Naive thymus-derived CD8-positive, alpha-beta T cell (primary cell): Measurements from ENCODE around the gene MYO7A. TPM values are rescaled to one million over a fixed set of nuclear protein-coding genes. Genes with fewer than 3 reads are reported as not detected.
A peak's percentile ranks its signal among the peaks of the same experiment; 100 is the strongest.

ENCODE experiments used
- ATAC-seq, 2 donors: fragments of 150-1000 bp; cut with Tn5 transposase in 1 of 2; sonication (Bioruptor Pico), chemical (Tn5 transposase) in 1 of 2; 1 replicate in 1 of 2; 2 replicates in 1 of 2; pipeline ENCODE4 v1.10.0; 2021; ENCODE audit warnings: mild to moderate bottlenecking in 2 of 2, moderate library complexity in 2 of 2
- POLR2A ChIA-PET: fragments of 350-600 bp; sonication (Branson Sonifier 250); formaldehyde crosslinking; loops from one replicate; lab custom pipeline; 2021; ENCODE audit warnings: antibody characterized with exemption; lab: Charles Lee
- DNase-seq, 10 donors: peaks; one replicate each; pipeline versions ENCODE4 v3.0.0 to v3.0.0-alpha.2; 2020 to 2022
- H3K27ac Mint-ChIP-seq, 10 donors: one replicate each; pipeline ENCODE4 v1.8.0; 2020 to 2022; ENCODE audit warnings: mild to moderate bottlenecking in 10 of 10, mixed read lengths in 10 of 10, moderate library complexity in 4 of 10, inconsistent platforms in 1 of 10
- H3K27me3 Mint-ChIP-seq, 5 donors: one replicate each; pipeline ENCODE4 v1.8.0; 2021 to 2022; ENCODE audit warnings: mixed read lengths in 5 of 5
- H3K36me3 Mint-ChIP-seq, 3 donors: one replicate each; pipeline ENCODE4 v1.8.0; 2020 to 2022; ENCODE audit warnings: mixed read lengths in 3 of 3, mild to moderate bottlenecking in 2 of 3, inconsistent platforms in 1 of 3
- H3K4me1 Mint-ChIP-seq, 4 donors: one replicate each; pipeline ENCODE4 v1.8.0; 2021 to 2022; ENCODE audit warnings: mixed read lengths in 4 of 4
- H3K4me3 Mint-ChIP-seq, 10 donors: one replicate each; pipeline ENCODE4 v1.8.0; 2020 to 2022; ENCODE audit warnings: mild to moderate bottlenecking in 10 of 10, mixed read lengths in 10 of 10, moderate library complexity in 6 of 10, inconsistent platforms in 1 of 10
- H3K9me3 Mint-ChIP-seq, 9 donors: one replicate each; pipeline ENCODE4 v1.8.0; 2020 to 2022; ENCODE audit warnings: mixed read lengths in 9 of 9, mild to moderate bottlenecking in 3 of 9, inconsistent platforms in 1 of 9, moderate library complexity in 1 of 9
- polyA plus RNA-seq, 3 donors: library from polyadenylated mRNA; unstranded; fragments of 300-500 nt; fragmentation: Illumina TruSeq; gene quantifications; one replicate each; pipeline ENCODE4 v1.2.3, GENCODE V29; 2021
- total RNA-seq, 8 experiments: library from RNA in 2 of 8; stranded (reverse) in 2 of 8; gene quantifications; one replicate each; pipeline ENCODE4 v1.2.3 and lab custom pipeline; 2021 to 2026

The MYO7A gene
- total and polyA plus RNA-seq, 5 experiments from 2014 or later = 0.18 to 0.30 TPM; not detected in 3

DNA sequence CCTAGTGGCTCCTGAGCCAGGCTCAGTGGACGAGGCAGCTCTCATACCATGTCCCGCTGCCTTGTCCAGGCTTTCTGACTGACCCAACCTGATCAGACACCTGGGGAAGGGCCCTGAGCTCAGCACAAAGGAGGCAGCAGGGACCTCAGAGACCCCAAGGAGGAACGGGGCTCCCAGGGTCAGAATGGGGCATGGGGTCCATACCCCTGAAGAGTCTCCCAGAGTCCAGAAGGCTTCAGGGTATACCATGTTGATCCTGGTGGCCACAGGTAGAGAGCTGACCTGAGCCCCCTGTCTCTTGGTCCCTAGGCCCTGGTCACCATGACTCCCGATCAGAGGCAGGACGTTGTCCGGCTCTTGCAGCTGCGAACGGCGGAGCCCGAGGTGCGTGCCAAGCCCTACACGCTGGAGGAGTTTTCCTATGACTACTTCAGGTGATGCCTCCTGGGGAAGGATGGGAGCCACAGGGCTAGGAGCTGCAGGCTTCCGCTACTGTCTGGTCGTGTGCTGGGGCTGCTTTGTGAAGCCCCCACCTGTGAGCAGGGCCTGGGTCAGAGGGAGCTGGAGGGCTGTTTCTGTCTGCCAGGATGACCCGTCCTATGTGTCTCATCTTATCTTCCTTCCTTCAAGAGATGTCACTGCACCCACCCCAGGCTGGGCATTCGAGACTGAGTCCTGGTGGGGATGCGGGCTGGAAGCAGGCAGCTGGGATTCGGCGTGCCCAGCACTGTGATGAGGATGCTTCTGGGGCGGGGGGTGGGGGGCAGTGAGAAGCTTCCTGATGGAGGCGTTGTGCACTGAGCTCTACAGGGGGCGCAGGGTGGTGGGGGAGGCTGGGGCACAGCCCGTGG lies 74.2 kb downstream of the MYO7A start:
- DNase-seq (peak in 1 of 10 donors; percentile 61), ATAC-seq (no peak)
- H3K4me1 Mint-ChIP-seq = peaks cover 0 to 4% (median 0%) of the 10 kb centered on the region in 4 donors
- H3K36me3 Mint-ChIP-seq = no peaks in the 10 kb centered on the region
- no peaks in the 10 kb centered on the region for H3K9me3 Mint-ChIP-seq
- no peaks in the 10 kb centered on the region for H3K27me3 Mint-ChIP-seq
- no peak overlapping the region for H3K27ac Mint-ChIP-seq
- POLR2A ChIA-PET = no interaction called here
- H3K4me3 Mint-ChIP-seq = no peak overlapping the region

DNA sequence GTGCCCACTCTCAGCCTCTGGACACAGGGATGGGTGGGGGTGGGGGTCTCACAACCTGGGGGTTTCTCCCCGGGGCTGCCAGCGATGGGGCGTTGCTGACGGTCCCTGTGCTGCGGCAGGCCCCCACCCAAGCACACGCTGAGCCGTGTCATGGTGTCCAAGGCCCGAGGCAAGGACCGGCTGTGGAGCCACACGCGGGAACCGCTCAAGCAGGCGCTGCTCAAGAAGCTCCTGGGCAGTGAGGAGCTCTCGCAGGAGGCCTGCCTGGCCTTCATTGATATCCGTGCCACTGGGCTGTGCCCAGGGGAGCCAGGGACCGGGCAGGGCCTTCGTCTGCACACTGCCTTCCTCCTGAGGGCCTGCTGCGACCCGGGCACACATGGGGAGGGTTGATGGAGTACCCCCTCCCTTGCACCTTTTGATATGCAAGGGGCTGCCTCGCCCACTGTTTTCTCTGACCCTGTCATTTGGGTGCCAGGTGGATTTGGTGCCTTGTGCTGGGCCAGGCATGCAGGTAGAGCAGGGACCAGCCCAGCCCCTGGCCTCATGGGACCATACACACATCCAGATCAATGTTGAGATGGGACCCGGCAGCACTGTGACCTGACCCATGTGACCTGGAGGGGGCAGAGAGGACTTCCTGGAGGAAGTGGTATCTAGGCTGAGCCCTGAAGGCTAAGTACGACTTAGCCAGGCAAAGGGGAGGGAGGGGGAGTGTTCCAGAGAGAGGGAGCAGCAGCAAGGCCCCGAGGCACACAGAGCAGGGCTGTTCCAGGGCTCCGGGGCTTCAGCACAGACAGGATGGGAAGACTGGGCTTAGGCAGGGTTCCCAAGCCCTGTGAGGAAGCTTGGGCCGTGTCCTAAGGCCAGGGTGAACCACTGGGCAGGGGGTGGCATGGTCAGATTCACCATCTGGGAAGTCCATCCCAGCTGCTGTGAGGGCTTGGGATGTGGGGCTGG lies 75.2 kb downstream of the MYO7A start:
- POLR2A ChIA-PET = no interaction called here
- Mint-ChIP-seq H3K27ac (peak overlapping the region in 1 of 10 donors; percentile 21), H3K4me1 (peaks cover 0 to 4% (median 0%) of the 10 kb centered on the region in 4 donors), H3K4me3 (no peak overlapping the region), H3K27me3 (no peaks in the 10 kb centered on the region), H3K36me3 (no peaks in the 10 kb centered on the region), H3K9me3 (no peaks in the 10 kb centered on the region)
- DNase-seq = peak in 1 of 10 donors; percentile 52
- no peak for ATAC-seq

DNA sequence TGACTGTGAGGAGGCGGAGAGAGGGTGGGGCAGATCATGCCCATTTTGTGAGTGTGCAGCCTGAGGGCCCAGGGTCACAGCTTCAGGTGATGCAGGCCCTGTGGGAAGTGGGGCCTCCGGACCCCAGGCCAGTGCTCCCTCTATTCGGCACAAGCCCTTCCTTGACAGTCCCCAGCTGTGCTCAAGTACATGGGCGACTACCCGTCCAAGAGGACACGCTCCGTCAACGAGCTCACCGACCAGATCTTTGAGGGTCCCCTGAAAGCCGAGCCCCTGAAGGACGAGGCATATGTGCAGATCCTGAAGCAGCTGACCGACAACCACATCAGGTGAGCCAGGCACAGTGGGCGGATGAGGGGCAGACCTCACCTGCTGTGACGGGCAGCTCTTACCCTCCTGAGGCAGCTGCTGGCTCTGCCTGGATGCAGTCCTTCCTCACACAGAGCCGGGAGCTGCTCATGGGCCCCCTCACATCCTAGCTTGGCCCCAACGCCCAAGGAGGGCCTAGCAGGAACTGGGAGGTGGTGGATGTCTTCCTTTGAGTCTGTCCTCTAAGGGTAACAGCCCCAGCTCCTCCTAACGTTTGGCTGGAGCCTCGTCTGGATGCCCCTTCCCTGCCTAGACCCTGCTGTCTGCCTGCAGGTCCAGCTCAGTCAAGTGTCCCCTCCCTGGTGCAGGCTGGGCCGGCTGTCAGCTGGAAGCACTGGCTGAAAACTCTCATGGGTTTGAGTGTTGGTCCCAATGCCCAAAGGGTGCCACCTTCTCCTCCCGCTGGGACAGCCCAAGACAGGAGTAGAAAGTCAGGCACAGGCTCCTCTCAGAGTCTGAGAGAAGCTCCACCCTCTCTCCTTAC lies 76.1 kb downstream of the MYO7A start:
- no peaks in the 10 kb centered on the region for H3K36me3 Mint-ChIP-seq
- H3K27me3 Mint-ChIP-seq = no peaks in the 10 kb centered on the region
- peak overlapping the region in 1 of 10 donors; percentile 21 for H3K27ac Mint-ChIP-seq
- H3K9me3 Mint-ChIP-seq = no peaks in the 10 kb centered on the region
- ATAC-seq (no peak), DNase-seq (peak in 1 of 10 donors; percentile 54)
- H3K4me3 Mint-ChIP-seq = no peak overlapping the region
- POLR2A ChIA-PET = no interaction called here
- H3K4me1 Mint-ChIP-seq = peaks cover 0 to 2% (median 0%) of the 10 kb centered on the region in 4 donors

DNA sequence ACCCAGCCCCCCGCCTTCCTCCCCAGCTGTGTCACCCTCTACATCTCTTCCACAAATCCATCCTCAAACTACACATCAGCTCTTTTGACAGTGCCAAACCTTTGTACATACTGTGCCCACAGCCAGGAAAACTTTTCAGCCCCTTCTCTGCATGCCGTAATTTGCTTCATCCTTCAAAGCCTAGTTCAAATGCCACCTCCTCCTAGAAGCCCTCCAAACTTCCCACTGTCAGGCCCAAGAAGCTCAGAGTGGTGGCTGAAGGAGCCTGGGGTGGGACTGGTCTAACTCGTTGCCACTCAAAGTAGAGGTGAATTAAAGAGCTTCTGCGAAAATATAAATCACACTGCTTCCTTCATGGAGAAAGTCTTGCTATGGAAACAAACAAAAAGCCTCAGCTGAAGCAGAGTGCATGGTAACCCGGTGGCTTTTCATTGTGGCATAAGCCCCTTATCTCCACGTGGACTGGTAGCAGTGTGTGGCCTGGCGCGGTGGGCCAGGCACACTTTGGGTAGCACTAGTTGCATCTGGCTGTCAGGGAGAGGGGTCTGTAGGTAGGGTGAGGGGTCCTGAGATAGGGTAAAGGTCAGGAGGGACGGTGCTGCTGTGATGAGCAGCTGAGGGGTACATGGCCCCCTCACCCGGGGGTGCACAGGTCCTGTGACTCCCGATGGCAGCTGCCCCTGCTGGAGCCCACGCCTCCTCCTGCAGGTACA lies 76.9 kb downstream of the MYO7A start:
- Mint-ChIP-seq H3K36me3 (no peaks in the 10 kb centered on the region), H3K27ac (no peak overlapping the region), H3K9me3 (no peaks in the 10 kb centered on the region), H3K4me3 (no peak overlapping the region), H3K27me3 (no peaks in the 10 kb centered on the region), H3K4me1 (peaks cover 0 to 2% (median 0%) of the 10 kb centered on the region in 4 donors)
- POLR2A ChIA-PET = no interaction called here
- ATAC-seq = no peak
- DNase-seq = peak in 1 of 10 donors; percentile 13

DNA sequence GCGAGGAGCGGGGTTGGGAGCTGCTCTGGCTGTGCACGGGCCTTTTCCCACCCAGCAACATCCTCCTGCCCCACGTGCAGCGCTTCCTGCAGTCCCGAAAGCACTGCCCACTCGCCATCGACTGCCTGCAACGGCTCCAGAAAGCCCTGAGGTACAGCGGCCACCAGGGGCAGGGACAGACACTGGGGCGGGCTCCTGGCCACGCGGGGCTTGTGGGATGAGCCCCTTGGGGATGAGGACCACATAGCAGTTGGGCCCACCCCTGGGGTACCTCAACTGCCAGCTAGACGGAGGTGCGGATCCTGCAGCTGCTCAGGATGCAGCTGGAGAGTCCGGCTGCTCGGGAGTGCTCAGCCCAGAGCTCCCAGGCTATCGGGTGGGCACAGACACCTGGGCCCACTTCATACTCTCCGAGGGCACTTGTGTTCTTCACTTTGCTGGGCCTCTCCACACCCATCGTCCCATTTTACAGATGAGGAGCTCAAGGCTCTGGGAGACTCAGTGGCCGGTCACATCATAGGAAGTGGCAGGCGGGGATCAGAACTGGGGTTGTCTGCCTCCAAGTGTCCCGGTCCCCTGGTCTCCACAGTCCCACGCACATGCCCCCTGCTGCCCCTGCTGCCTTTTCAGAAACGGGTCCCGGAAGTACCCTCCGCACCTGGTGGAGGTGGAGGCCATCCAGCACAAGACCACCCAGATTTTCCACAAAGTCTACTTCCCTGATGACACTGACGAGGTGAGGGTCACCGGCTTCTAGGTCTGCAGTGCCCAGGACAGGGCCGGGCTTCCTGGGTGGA lies 77.6 kb downstream of the MYO7A start:
- H3K4me1 Mint-ChIP-seq = peaks cover 0 to 2% (median 0%) of the 10 kb centered on the region in 4 donors
- H3K36me3 Mint-ChIP-seq = no peaks in the 10 kb centered on the region
- H3K9me3 Mint-ChIP-seq = no peaks in the 10 kb centered on the region
- no peaks in the 10 kb centered on the region for H3K27me3 Mint-ChIP-seq
- peak in 1 of 10 donors; percentile 53 for DNase-seq
- H3K27ac Mint-ChIP-seq = no peak overlapping the region
- POLR2A ChIA-PET = no interaction called here
- ATAC-seq = no peak
- no peak overlapping the region for H3K4me3 Mint-ChIP-seq

DNA sequence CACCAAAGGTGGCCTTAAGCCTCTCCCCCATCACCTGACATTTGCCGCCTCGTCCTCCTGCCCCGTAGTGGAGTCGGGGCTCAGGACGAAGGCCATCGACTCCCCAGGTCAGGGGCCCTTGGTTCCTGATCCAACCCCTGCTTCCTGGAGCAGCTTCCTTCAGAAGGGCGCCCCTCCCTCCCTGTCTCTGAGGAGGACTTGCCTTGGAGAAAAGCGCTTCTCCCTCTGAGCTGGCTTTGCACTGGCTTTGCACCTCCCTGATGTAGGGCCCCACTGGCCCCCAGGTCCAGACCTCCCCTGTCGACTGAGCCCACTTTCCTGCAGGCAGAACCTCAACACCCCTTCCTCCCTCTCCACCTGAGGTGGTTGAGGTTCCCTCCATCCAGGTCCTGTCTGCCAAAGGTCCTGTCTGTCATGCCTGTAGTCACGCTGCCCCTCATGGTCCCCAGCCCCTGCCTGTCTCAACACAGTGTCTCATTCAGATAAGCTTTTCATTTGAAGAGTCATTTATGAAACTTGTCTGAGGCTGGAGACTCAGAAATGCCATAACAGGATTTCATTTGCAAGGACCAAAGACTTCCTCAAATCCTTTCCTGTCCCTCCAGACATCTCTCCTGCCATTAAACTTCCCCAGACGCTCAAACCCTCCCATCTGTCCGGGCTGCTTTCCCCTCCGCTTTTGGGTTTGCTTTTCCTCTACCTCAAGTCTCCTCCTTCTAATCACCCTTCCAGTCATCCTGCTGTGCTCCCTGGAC lies 78.4 kb downstream of the MYO7A start:
- Mint-ChIP-seq H3K36me3 (no peaks in the 10 kb centered on the region), H3K4me3 (no peak overlapping the region), H3K27ac (no peak overlapping the region), H3K9me3 (no peaks in the 10 kb centered on the region), H3K4me1 (peaks cover 0 to 2% (median 0%) of the 10 kb centered on the region in 4 donors), H3K27me3 (no peaks in the 10 kb centered on the region)
- ATAC-seq (no peak), DNase-seq (peak in 1 of 10 donors; percentile 50)
- POLR2A ChIA-PET = no interaction called here

DNA sequence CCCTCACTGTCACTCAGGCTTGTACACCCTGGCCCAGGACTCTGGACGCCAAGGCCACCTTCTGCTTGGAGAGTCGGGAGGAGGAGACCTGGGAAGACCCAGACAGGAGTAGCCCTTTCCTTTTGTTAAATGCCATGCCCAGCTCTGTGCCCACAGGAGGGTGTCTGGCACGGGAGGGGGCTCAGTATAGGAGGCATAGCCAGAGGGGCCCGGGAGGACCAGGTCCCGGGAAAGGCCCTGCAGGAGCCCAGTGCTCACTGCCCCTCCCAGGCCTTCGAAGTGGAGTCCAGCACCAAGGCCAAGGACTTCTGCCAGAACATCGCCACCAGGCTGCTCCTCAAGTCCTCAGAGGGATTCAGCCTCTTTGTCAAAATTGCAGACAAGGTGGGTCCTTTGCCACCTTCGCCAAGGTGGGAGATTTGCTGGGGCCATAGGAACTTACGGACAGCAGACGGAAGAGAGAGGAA lies 79.0 kb downstream of the MYO7A start:
- Mint-ChIP-seq H3K9me3 (no peaks in the 10 kb centered on the region), H3K36me3 (no peaks in the 10 kb centered on the region), H3K27ac (no peak overlapping the region)

DNA sequence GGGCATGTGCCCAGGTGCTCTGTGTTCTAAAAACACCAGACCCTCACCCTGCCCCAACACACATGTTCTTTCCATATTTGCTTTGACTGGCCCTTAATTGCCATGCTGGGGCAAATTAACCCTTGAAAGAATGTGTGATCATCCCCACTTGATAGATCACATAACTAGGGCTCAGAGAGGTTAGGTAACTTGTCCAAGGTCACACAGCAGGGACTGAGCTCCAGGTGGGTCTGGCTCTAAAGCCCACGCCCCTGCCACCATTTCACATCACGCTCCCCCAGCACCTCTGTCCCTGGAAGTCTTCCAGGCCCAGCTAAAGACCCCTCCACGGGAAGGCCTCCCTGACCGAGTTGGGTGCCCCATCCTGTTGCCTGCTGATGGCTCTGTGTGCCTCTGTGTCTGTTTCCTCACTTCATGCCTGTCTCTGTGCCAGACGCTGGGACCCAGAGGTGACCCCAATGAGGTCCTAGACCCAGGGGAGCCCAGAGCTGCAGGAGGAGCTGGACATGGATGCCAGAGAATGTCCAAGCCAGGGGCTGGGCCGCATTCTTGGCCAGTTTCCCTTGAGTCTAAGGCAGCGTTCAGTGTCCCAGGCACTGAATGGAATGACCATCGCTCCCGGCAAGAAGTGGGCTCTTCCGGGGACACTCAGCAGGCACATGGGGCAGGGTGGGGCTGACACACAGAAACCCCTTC lies 79.7 kb downstream of the MYO7A start:
- ATAC-seq (no peak), DNase-seq (no peak)
- Mint-ChIP-seq H3K27ac (no peak overlapping the region), H3K27me3 (no peaks in the 10 kb centered on the region), H3K4me1 (peaks cover 0 to 2% (median 0%) of the 10 kb centered on the region in 4 donors), H3K9me3 (no peaks in the 10 kb centered on the region), H3K36me3 (no peaks in the 10 kb centered on the region), H3K4me3 (no peak overlapping the region)
- POLR2A ChIA-PET = no interaction called here

More for the DNA sequence above, 79.0 kb downstream of the MYO7A start:
- ATAC-seq = no peak
- H3K4me3 Mint-ChIP-seq = no peak overlapping the region
- POLR2A ChIA-PET = no interaction called here
- no peaks in the 10 kb centered on the region for H3K27me3 Mint-ChIP-seq
- H3K4me1 Mint-ChIP-seq = peaks cover 0 to 2% (median 0%) of the 10 kb centered on the region in 4 donors
- peak in 1 of 10 donors; percentile 46 for DNase-seq

DNA sequence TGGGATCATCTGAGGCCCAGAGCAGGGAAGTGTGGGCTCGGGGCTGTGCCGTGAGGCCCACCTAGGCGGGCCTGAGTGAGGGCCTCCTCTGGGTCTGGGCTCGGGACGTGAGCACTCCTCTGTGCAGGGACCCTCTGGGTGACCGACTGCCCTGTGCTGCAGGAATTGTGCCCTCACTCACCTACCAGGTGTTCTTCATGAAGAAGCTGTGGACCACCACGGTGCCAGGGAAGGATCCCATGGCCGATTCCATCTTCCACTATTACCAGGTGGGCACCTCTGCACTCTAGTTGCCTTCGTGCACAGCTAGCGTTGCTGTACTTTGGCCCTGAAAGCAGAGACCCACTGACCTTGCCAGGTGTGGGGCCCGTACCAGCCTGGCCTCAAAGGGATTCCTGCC lies 80.5 kb downstream of the MYO7A start:
- no peak for DNase-seq
- Mint-ChIP-seq H3K27ac (no peak overlapping the region), H3K36me3 (no peaks in the 10 kb centered on the region), H3K9me3 (no peaks in the 10 kb centered on the region), H3K4me1 (peaks cover 0 to under 1% (median 0%) of the 10 kb centered on the region in 4 donors), H3K4me3 (no peak overlapping the region), H3K27me3 (no peaks in the 10 kb centered on the region)
- POLR2A ChIA-PET = no interaction called here
- ATAC-seq = no peak

DNA sequence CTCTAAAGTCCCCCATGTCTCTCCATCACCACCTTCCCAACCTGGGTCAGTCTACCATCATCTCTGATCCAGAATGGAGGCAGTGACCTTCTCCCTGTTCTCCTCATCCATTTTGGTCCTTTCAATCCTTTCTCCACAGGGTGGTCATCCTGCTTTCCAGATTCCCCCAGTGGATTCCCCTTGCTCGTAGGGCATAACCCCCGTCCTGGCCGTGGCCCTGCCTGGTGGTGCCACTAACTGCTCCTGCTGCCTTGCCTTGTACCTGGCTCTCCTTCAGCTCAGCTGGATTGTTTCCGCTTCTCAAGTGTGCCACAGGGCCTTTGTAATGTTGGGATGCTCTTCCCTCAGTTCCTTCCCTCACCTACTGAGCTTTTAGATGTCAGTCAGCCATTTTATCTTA lies 81.6 kb downstream of the MYO7A start:
- Mint-ChIP-seq H3K9me3 (no peaks in the 10 kb centered on the region), H3K27ac (no peak overlapping the region), H3K4me3 (no peak overlapping the region), H3K27me3 (no peaks in the 10 kb centered on the region), H3K4me1 (no peaks in the 10 kb centered on the region), H3K36me3 (no peaks in the 10 kb centered on the region)
- POLR2A ChIA-PET = no interaction called here
- DNase-seq (no peak), ATAC-seq (no peak)
